Spleen (tissue), 7 donors: ENCODE measurements around the gene ZYX.

ENCODE experiments used
- POLR2A ChIP-seq, 3 donors: fragments of 450-650 bp; IDR thresholded peaks; one replicate each; pipeline ENCODE4 v1.5.1; 2017; ENCODE audit warnings: antibody characterized with exemption in 3 of 3, mild to moderate bottlenecking in 1 of 3
- TF ChIP-seq, protein P1 (sequence below), 11 experiments: fragments of 200-600 bp in 7 of 11; fragments of 450-650 bp in 4 of 11; sonication (generic) in 4 of 11; IDR thresholded peaks in 8 of 11; conservative IDR thresholded peaks in 3 of 11; 1 replicate in 7 of 11; 2 replicates in 4 of 11; pipeline versions ENCODE4 v1.4.0 to v1.8.0; 2016 to 2021; ENCODE audit warnings: antibody characterized with exemption in 11 of 11, inconsistent platforms in 4 of 11, mild to moderate bottlenecking in 1 of 11
- donor health status: DM: no; HTN: no; CAD: no; lungs with moderate emphysema.
- donor health status: DM: no; HTN: no; CAD: no.
- donor health status: DM: no; HTN: no; CAD: no.

GRCh38 chr7:143380260-143380645 lies 892 bp upstream of the ZYX start:
- no peak for TF ChIP-seq POLR2A (IDR thresholded peaks at IDR 0.05)
- TF ChIP-seq, protein P1, sequence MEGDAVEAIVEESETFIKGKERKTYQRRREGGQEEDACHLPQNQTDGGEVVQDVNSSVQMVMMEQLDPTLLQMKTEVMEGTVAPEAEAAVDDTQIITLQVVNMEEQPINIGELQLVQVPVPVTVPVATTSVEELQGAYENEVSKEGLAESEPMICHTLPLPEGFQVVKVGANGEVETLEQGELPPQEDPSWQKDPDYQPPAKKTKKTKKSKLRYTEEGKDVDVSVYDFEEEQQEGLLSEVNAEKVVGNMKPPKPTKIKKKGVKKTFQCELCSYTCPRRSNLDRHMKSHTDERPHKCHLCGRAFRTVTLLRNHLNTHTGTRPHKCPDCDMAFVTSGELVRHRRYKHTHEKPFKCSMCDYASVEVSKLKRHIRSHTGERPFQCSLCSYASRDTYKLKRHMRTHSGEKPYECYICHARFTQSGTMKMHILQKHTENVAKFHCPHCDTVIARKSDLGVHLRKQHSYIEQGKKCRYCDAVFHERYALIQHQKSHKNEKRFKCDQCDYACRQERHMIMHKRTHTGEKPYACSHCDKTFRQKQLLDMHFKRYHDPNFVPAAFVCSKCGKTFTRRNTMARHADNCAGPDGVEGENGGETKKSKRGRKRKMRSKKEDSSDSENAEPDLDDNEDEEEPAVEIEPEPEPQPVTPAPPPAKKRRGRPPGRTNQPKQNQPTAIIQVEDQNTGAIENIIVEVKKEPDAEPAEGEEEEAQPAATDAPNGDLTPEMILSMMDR (IDR thresholded peaks at IDR 0.05 in 8 of 11, conservative IDR thresholded peaks at IDR 0.05 in 3 of 11) = peak; percentile 85 to 96 (median 93)
